MM.1S (cell line): Measurements from ENCODE around the gene MYO9B.

Source experiments
- CTCF ChIP-seq: fragments of 300-600 bp; sonication (generic); IDR thresholded peaks from 2 replicates; pipeline ENCODE4 v1.5.1; 2016; ENCODE audit warnings: antibody characterized with exemption, low read length, mixed read lengths
- EZH2phosphoT487 ChIP-seq: fragments of 300-600 bp; sonication (generic); IDR thresholded peaks from 2 replicates; pipeline ENCODE4 v1.6.1; 2018; ENCODE audit warnings: antibody characterized with exemption, low read length

DNA sequence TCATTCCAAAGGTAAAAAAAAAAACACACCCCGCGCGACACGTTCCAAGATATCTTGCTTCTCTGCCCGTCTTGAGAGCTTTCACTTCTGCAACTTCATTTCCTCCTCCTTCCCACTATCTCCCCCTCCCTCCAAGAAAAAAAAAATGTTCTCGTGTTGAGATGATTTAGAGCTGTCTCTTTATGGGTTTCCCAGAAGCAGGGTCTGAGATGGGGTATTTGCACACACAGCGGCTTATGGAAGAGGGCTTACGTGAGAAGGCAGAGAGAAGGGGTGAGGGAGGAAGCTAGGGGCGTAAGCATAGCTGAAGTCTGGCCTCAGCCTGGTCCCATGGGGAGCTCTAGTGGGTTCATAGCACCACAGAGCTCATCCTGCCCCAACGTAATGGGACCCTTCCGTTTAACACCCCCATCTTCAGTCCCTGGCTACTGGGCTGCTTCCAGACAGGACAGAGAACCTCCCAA lies 108.3 kb downstream of the MYO9B start:
- TF ChIP-seq CTCF (no peak), EZH2phosphoT487 (no peak)
